ENCODE data around the gene TRIM3. TPM values are rescaled to one million over a fixed set of nuclear protein-coding genes. Genes with fewer than 3 reads are reported as not detected.

TRIM3 gene
- total RNA-seq, 4 donors from 2014 or later = 21.5 to 159 (median 123) TPM

GRCh38 chr11:6480299-6480914 is 6.7 kb upstream of the TRIM3 start:
- H3K4me1 ChIP-seq = peaks cover 10 to 47% (median 13%) of the 10 kb centered on the region in 4 donors
- no peak for DNase-seq

GRCh38 chr11:6476571-6476970 is 2.8 kb upstream of the TRIM3 start:
- no peak for DNase-seq
- H3K36me3 ChIP-seq = peaks cover 0 to 33% (median 0%) of the 10 kb centered on the region in 3 donors
- TF ChIP-seq POLR2A (IDR thresholded peaks at IDR 0.05) = no peak
- TF ChIP-seq CTCF (IDR thresholded peaks at IDR 0.05) = no peak
- H3K9me3 ChIP-seq = no peaks in the 10 kb centered on the region
- H3K4me1 ChIP-seq = peaks cover 0 to 44% (median 8%) of the 10 kb centered on the region in 4 donors
- peak overlapping the region in 1 of 4 donors; percentile 69 for H3K27ac ChIP-seq
- no peak overlapping the region for H3K4me3 ChIP-seq
- H3K27me3 ChIP-seq = no peaks in the 10 kb centered on the region

More at GRCh38 chr11:6480299-6480914, 6.7 kb upstream of the TRIM3 start:
- peak overlapping the region; percentile 76 to 99 (median 90) for H3K27ac ChIP-seq
- H3K27me3 ChIP-seq = no peaks in the 10 kb centered on the region
- no peak for TF ChIP-seq CTCF (IDR thresholded peaks at IDR 0.05)
- no peak for TF ChIP-seq POLR2A (IDR thresholded peaks at IDR 0.05)
- peaks cover 0 to 66% (median 0%) of the 10 kb centered on the region in 3 donors for H3K36me3 ChIP-seq
- peak overlapping the region; percentile 48 to 97 (median 69) for H3K4me3 ChIP-seq
- no peaks in the 10 kb centered on the region for H3K9me3 ChIP-seq

GRCh38 chr11:6475936-6476335 is 2.2 kb upstream of the TRIM3 start:
- Histone ChIP-seq H3K27me3 (no peaks in the 10 kb centered on the region), H3K4me1 (peaks cover 0 to 44% (median 10%) of the 10 kb centered on the region in 4 donors), H3K36me3 (peaks cover 0 to 33% (median 0%) of the 10 kb centered on the region in 3 donors), H3K4me3 (no peak overlapping the region), H3K27ac (peak overlapping the region in 2 of 4 donors; percentile 69 to 98), H3K9me3 (no peaks in the 10 kb centered on the region)
- DNase-seq = no peak
- TF ChIP-seq CTCF (IDR thresholded peaks at IDR 0.05) = no peak
- no peak for TF ChIP-seq POLR2A (IDR thresholded peaks at IDR 0.05)

GRCh38 chr11:6474806-6475500 is 1.2 kb upstream of the TRIM3 start:
- H3K36me3 ChIP-seq = peaks cover 0 to 33% (median 0%) of the 10 kb centered on the region in 3 donors
- H3K4me1 ChIP-seq = peaks cover 0 to 43% (median 8%) of the 10 kb centered on the region in 4 donors
- peak overlapping the region; percentile 81 to 99 (median 94) for H3K27ac ChIP-seq
- H3K27me3 ChIP-seq = no peaks in the 10 kb centered on the region
- peak overlapping the region in 1 of 4 donors; percentile 91 for H3K4me3 ChIP-seq
- TF ChIP-seq POLR2A (IDR thresholded peaks at IDR 0.05) = no peak
- TF ChIP-seq CTCF (IDR thresholded peaks at IDR 0.05) = no peak
- no peak for DNase-seq
- H3K9me3 ChIP-seq = no peaks in the 10 kb centered on the region

- no peak for DNase-seq
- no peaks in the 10 kb centered on the region for H3K27me3 ChIP-seq
- peak overlapping the region; percentile 81 to 99 (median 94) for H3K27ac ChIP-seq
- TF ChIP-seq POLR2A (IDR thresholded peaks at IDR 0.05) (no peak), CTCF (IDR thresholded peaks at IDR 0.05) (no peak)
- H3K36me3 ChIP-seq = peaks cover 0 to 31% (median 0%) of the 10 kb centered on the region in 3 donors
- peak overlapping the region; percentile 74 to 95 (median 84) for H3K4me3 ChIP-seq
- no peaks in the 10 kb centered on the region for H3K9me3 ChIP-seq
- H3K4me1 ChIP-seq = peaks cover 0 to 43% (median 9%) of the 10 kb centered on the region in 4 donors
Measured at GRCh38 chr11:6474413-6474792, 662 bp upstream of the TRIM3 start.
